Brain microvascular endothelial cell (primary cell): Measurements from ENCODE around the gene STARD5.

Source experiments
- DNase-seq: peaks from one replicate; pipeline ENCODE4 v3.0.0-alpha.2; 2020
- H3K27ac ChIP-seq: fragments of 250-450 bp; sonication (Bioruptor Pico); 2 replicates; pipeline ENCODE4 v1.5.1; 2020; ENCODE audit warnings: mild to moderate bottlenecking, moderate library complexity
- H3K27me3 ChIP-seq: fragments of 250-450 bp; sonication (Bioruptor Pico); replicated peaks from 2 replicates; pipeline ENCODE4 v1.5.1; 2020; ENCODE audit warnings: mild to moderate bottlenecking
- H3K36me3 ChIP-seq: fragments of 250-450 bp; sonication (Bioruptor Pico); replicated peaks from 2 replicates; pipeline ENCODE4 v1.5.1; 2020; ENCODE audit warnings: mild to moderate bottlenecking
- H3K4me3 ChIP-seq: 2 replicates; pipeline ENCODE4 v1.5.1; 2011; ENCODE audit warnings: low read depth, mild to moderate bottlenecking, control low read depth, low read length, moderate library complexity
- in situ Hi-C: cut with HindIII; loops from 2 replicates; pipeline ENCODE4 v1.10.0; 2017; ENCODE audit warnings: low sequenced_read_pairs, low pct_ligation_motif_present
- TF ChIP-seq, protein P1 (sequence below): IDR thresholded peaks from 2 replicates; pipeline ENCODE4 v1.5.1; 2011; ENCODE audit warnings: low read depth, mild to moderate bottlenecking, moderate library complexity, low read length, control low read depth, inconsistent platforms; ENCODE audit errors: missing control alignments

The STARD5 gene

GRCh38 chr15:81309647-81310450 is 14.1 kb downstream of the STARD5 start:
- no peaks in the 10 kb centered on the region for H3K36me3 ChIP-seq
- TF ChIP-seq, protein P1, sequence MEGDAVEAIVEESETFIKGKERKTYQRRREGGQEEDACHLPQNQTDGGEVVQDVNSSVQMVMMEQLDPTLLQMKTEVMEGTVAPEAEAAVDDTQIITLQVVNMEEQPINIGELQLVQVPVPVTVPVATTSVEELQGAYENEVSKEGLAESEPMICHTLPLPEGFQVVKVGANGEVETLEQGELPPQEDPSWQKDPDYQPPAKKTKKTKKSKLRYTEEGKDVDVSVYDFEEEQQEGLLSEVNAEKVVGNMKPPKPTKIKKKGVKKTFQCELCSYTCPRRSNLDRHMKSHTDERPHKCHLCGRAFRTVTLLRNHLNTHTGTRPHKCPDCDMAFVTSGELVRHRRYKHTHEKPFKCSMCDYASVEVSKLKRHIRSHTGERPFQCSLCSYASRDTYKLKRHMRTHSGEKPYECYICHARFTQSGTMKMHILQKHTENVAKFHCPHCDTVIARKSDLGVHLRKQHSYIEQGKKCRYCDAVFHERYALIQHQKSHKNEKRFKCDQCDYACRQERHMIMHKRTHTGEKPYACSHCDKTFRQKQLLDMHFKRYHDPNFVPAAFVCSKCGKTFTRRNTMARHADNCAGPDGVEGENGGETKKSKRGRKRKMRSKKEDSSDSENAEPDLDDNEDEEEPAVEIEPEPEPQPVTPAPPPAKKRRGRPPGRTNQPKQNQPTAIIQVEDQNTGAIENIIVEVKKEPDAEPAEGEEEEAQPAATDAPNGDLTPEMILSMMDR, result no peak
- no peak for DNase-seq
- H3K27ac ChIP-seq, result no peak overlapping the region
- H3K27me3 ChIP-seq, result no peaks in the 10 kb centered on the region
- in situ Hi-C loops, result no loop called here
- no peak overlapping the region for H3K4me3 ChIP-seq

DNA sequence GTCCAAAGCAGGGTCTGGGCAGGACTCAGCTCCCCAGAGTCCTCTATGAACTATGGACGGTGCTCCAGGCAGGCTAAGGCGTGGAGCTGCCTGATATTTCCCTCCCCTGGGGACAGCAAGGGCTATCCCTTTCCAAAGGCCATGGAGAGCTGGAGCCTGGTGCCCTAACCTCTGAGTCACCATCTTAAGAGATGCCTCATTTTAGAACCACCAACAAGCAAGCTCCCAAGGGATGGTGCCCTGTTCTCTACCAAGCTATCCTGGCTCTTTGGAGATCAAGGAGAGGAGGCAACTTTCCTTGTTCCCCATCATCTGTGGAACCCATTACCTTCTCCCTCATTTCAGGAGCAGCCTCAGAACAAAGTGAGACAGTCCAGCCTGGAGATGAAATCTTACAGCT is 15.7 kb downstream of the STARD5 start:
- Histone ChIP-seq H3K27me3 (no peaks in the 10 kb centered on the region), H3K36me3 (no peaks in the 10 kb centered on the region), H3K4me3 (no peak overlapping the region), H3K27ac (no peak overlapping the region)
- in situ Hi-C loops, result no loop called here
- no peak for DNase-seq
- TF ChIP-seq, protein P1, result no peak

GRCh38 chr15:81304226-81304625 is 19.7 kb downstream of the STARD5 start:
- no peak overlapping the region for H3K27ac ChIP-seq
- DNase-seq, result peak; percentile 68

DNA sequence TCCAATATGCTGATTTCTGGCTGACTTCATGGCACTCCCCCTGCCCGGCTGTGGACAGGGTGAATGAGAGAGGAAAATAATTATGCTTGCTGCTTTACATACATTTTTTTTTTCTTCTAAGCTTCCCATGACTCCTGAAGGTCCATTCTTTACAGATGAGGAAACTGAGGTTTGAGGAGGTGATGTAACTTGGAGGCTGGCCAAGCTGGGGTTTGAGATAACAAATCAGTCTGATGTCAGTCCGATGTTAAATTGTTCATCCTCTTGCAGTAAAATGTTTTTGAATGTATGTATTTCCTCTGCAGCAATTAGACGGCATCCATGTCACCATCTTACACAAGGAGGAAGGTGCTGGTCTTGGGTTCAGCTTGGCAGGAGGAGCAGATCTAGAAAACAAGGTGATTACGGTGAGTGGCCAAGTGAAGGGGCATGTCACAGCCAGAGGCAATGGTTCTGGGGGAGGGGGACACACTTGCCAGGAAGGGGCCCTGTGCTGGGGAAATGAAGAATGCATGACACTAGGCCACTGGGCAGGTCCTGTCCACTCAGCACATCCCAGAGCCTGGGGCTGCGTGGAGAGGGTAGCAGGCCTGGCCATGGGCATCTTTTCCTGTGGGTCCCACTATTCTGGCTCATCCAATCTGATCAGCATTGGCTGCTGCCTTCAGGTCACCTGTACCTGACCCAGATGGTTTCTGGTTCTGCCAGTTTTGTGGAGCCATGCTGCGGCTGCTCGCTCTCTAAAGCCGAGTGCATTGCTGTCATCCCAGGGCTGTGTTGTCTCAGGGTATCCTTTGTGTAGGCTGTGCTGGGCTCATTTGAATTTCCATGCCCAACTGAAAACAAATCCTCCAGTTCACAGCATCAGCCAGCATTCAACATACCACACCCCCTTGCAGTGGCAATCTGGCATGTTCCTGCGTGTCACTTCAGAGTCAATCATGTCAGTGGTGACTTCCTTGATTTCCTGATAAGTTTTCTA is 20.4 kb downstream of the STARD5 start:
- Histone ChIP-seq H3K36me3 (no peaks in the 10 kb centered on the region), H3K27ac (no peak overlapping the region), H3K4me3 (no peak overlapping the region), H3K27me3 (no peaks in the 10 kb centered on the region)
- TF ChIP-seq, protein P1, result no peak
- in situ Hi-C loops, result no loop called here
- peak; percentile 56 for DNase-seq

More at GRCh38 chr15:81304226-81304625, 19.7 kb downstream of the STARD5 start:
- in situ Hi-C loops, result no loop called here
- TF ChIP-seq, protein P1, result no peak
- Histone ChIP-seq H3K27me3 (no peaks in the 10 kb centered on the region), H3K4me3 (no peak overlapping the region), H3K36me3 (no peaks in the 10 kb centered on the region)

GRCh38 chr15:81302701-81303109 is 21.2 kb downstream of the STARD5 start:
- in situ Hi-C loops, result no loop called here
- H3K36me3 ChIP-seq, result no peaks in the 10 kb centered on the region
- no peaks in the 10 kb centered on the region for H3K27me3 ChIP-seq
- H3K27ac ChIP-seq, result no peak overlapping the region
- no peak overlapping the region for H3K4me3 ChIP-seq
- no peak for DNase-seq
- TF ChIP-seq, protein P1, result no peak
